Measurements from ENCODE around the gene BOK.
"Not testable (repeated sequence)": the region's sequence is repeated elsewhere in the genome, so short reads cannot be mapped to it uniquely, and the experiment has no call there.

- TF ChIP-seq CTCF (IDR thresholded peaks at IDR 0.05; ENCODE audit: borderline replicate concordance, extremely low read depth, low read length, poor library complexity, severe bottlenecking); EZH2 (IDR thresholded peaks at IDR 0.05; ENCODE audit: borderline replicate concordance, low read depth, low read length, severe bottlenecking): not testable (repeated sequence)
These were observed 7.5 kb downstream of the BOK start for GRCh38 chr2:241566021-241566420.
